H9 (cell line): ENCODE data around the gene ACP6. TPM values are rescaled to one million over a fixed set of nuclear protein-coding genes. Genes with fewer than 3 reads are reported as not detected.

Source experiments
- DNase-seq: peaks from one replicate; pipeline ENCODE4 v3.0.0-alpha.2; 2017
- H2AFZ ChIP-seq: one replicate; pipeline ENCODE4 v1.6.1; 2013; ENCODE audit warnings: mild to moderate bottlenecking, low read length, control low read depth, moderate library complexity
- H2AK5ac ChIP-seq: 2 replicates; pipeline ENCODE4 v1.6.1; 2013; ENCODE audit warnings: low read length, control low read depth, mixed read lengths; ENCODE audit not compliant: insufficient read length
- H2BK120ac ChIP-seq: one replicate; pipeline ENCODE4 v1.6.1; 2013; ENCODE audit warnings: low read depth, mild to moderate bottlenecking, low read length, control low read depth, inconsistent platforms; ENCODE audit not compliant: poor library complexity, severe bottlenecking
- H2BK12ac ChIP-seq: 2 replicates; pipeline ENCODE4 v1.6.1; 2013; ENCODE audit warnings: low read length, control low read depth, mixed read lengths, low read depth; ENCODE audit not compliant: insufficient read length
- H2BK15ac ChIP-seq: 2 replicates; pipeline ENCODE4 v1.6.1; 2013; ENCODE audit warnings: low read depth, low read length, control low read depth
- H2BK20ac ChIP-seq: one replicate; pipeline ENCODE4 v1.6.1; 2013; ENCODE audit warnings: low read depth, mild to moderate bottlenecking, low read length, control low read depth, inconsistent platforms; ENCODE audit not compliant: poor library complexity, severe bottlenecking
- H2BK5ac ChIP-seq: 2 replicates; pipeline ENCODE4 v1.6.1; 2013; ENCODE audit warnings: low read length, control low read depth, mixed read lengths; ENCODE audit not compliant: insufficient read length
- H3K14ac ChIP-seq: 2 replicates; pipeline ENCODE4 v1.6.1; 2013; ENCODE audit warnings: low read length, control low read depth; ENCODE audit not compliant: insufficient read depth
- H3K18ac ChIP-seq: 2 replicates; pipeline ENCODE4 v1.6.1; 2013; ENCODE audit warnings: low read depth, mild to moderate bottlenecking, mixed read lengths, low read length, control low read depth; ENCODE audit not compliant: insufficient read length
- H3K23ac ChIP-seq: 2 replicates; pipeline ENCODE4 v1.6.1; 2013; ENCODE audit warnings: low read length, control low read depth, mixed read lengths, low read depth; ENCODE audit not compliant: insufficient read length
- H3K23me2 ChIP-seq: 2 replicates; pipeline ENCODE4 v1.6.1; 2013; ENCODE audit warnings: low read depth, mild to moderate bottlenecking, mixed read lengths, low read length, control low read depth; ENCODE audit not compliant: insufficient read length, poor library complexity, severe bottlenecking
- H3K27ac ChIP-seq: 2 replicates; pipeline ENCODE4 v1.5.1; 2013; ENCODE audit warnings: low read length, control low read depth, mixed read lengths, low read depth; ENCODE audit not compliant: insufficient read length
- H3K27me3 ChIP-seq: 2 replicates; pipeline ENCODE4 v1.6.1; 2013; ENCODE audit warnings: low read length, control low read depth, inconsistent platforms; ENCODE audit not compliant: insufficient read depth
- H3K4ac ChIP-seq: 2 replicates; pipeline ENCODE4 v1.6.1; 2013; ENCODE audit warnings: low read depth, mild to moderate bottlenecking, control low read depth, inconsistent platforms, low read length, moderate library complexity
- H3K4me1 ChIP-seq: 2 replicates; pipeline ENCODE4 v1.6.1; 2013; ENCODE audit warnings: low read length, control low read depth, inconsistent platforms; ENCODE audit not compliant: insufficient read depth
- H3K4me2 ChIP-seq: 2 replicates; pipeline ENCODE4 v1.6.1; 2013; ENCODE audit warnings: low read length, control low read depth, mixed read lengths; ENCODE audit not compliant: insufficient read length, insufficient read depth
- H3K56ac ChIP-seq: 2 replicates; pipeline ENCODE4 v1.6.1; 2013; ENCODE audit warnings: low read depth, mild to moderate bottlenecking, mixed read lengths, low read length, control low read depth; ENCODE audit not compliant: insufficient read length
- H3K79me1 ChIP-seq: 2 replicates; pipeline ENCODE4 v1.6.1; 2013; ENCODE audit warnings: low read depth, mild to moderate bottlenecking, moderate library complexity, low read length, control low read depth, inconsistent platforms; ENCODE audit not compliant: insufficient read depth, poor library complexity, severe bottlenecking
- H3K79me2 ChIP-seq: 2 replicates; pipeline ENCODE4 v1.6.1; 2013; ENCODE audit warnings: low read length, control low read depth, inconsistent platforms; ENCODE audit not compliant: insufficient read depth
- H3K9ac ChIP-seq: 2 replicates; pipeline ENCODE4 v1.6.1; 2013; ENCODE audit warnings: low read length, control low read depth, mixed read lengths; ENCODE audit not compliant: insufficient read length; ENCODE audit errors: extremely low read depth
- H3K9me3 ChIP-seq: one replicate; pipeline ENCODE4 v1.6.1; 2013; ENCODE audit warnings: low read depth, low read length, inconsistent platforms; ENCODE audit not compliant: control insufficient read depth
- H3T11ph ChIP-seq: one replicate; pipeline ENCODE4 v1.6.1; 2013; ENCODE audit warnings: mild to moderate bottlenecking, low read length, control low read depth, inconsistent platforms
- H4K20me1 ChIP-seq: one replicate; pipeline ENCODE4 v1.6.1; 2013; ENCODE audit not compliant: control insufficient read depth, insufficient read length, insufficient read depth
- H4K5ac ChIP-seq: 2 replicates; pipeline ENCODE4 v1.6.1; 2013; ENCODE audit warnings: low read depth, mild to moderate bottlenecking, mixed read lengths, low read length, control low read depth; ENCODE audit not compliant: insufficient read length
- H4K8ac ChIP-seq: replicated peaks from 2 replicates; pipeline ENCODE4 v1.6.1; 2013; ENCODE audit warnings: low read length, control low read depth, mixed read lengths, low read depth; ENCODE audit not compliant: insufficient read length
- H4K91ac ChIP-seq: 2 replicates; pipeline ENCODE4 v1.6.1; 2013; ENCODE audit warnings: low read depth, mild to moderate bottlenecking, moderate library complexity, mixed read lengths, low read length, control low read depth; ENCODE audit not compliant: insufficient read length
- H3K27ac Mint-ChIP-seq, 3 experiments: 2 replicates in 2 of 3; 3 replicates in 1 of 3; pipeline ENCODE4 v1.8.0; 2020 to 2021; ENCODE audit warnings: mixed read lengths in 3 of 3, mild to moderate bottlenecking in 1 of 3, moderate library complexity in 1 of 3
- H3K27me3 Mint-ChIP-seq: 2 replicates; pipeline ENCODE4 v1.8.0; 2021; ENCODE audit warnings: low read depth, mild to moderate bottlenecking, moderate library complexity, mixed read lengths
- H3K36me3 Mint-ChIP-seq, 3 experiments: 2 replicates in 2 of 3; 3 replicates in 1 of 3; pipeline ENCODE4 v1.8.0; 2020 to 2021; ENCODE audit warnings: low read depth in 3 of 3, mixed read lengths in 3 of 3; ENCODE audit not compliant: insufficient read depth in 1 of 3
- H3K4me1 Mint-ChIP-seq, 2 experiments: 2 replicates each; pipeline ENCODE4 v1.8.0; 2020; ENCODE audit warnings: mixed read lengths in 2 of 2
- H3K4me3 Mint-ChIP-seq, 2 experiments: 2 replicates in 1 of 2; 3 replicates in 1 of 2; pipeline ENCODE4 v1.8.0; 2020 to 2021; ENCODE audit warnings: mild to moderate bottlenecking in 2 of 2, mixed read lengths in 2 of 2, moderate library complexity in 1 of 2
- H3K9me3 Mint-ChIP-seq, 2 experiments: 2 replicates in 1 of 2; 3 replicates in 1 of 2; pipeline ENCODE4 v1.8.0; 2020; ENCODE audit warnings: mild to moderate bottlenecking in 2 of 2, mixed read lengths in 2 of 2, moderate library complexity in 1 of 2
- CTCF ChIP-seq: fragments of 200-600 bp; sonication (generic); conservative IDR thresholded peaks from 3 replicates; pipeline ENCODE4 v1.8.0; 2021; ENCODE audit warnings: antibody characterized with exemption, mild to moderate bottlenecking
- WGBS: extraction: QIAGEN DNeasy Blood & Tissue Kit; methylation state at CpG from one replicate; pipeline ENCODE4 v1.1.7; 2013; ENCODE audit warnings: missing lambda C conversion rate, low lambda C conversion rate, mixed read lengths; ENCODE audit not compliant: insufficient read length; ENCODE audit errors: extremely low coverage; 5-methylcytosine and 5-hydroxymethylcytosine counted together
- total RNA-seq: library from RNA; stranded (reverse); gene quantifications from 2 replicates; pipeline ENCODE4 v1.2.1, GENCODE V29; 2021

The ACP6 gene
- total RNA-seq, 1 experiment from 2014 or later, result 17.1 TPM

GRCh38 chr1:147640553-147641165 is 29.7 kb downstream of the ACP6 start:
- no peaks in the 10 kb centered on the region for H3K79me2 ChIP-seq
- Mint-ChIP-seq H3K36me3 (peaks cover 0 to 8% (median 4%) of the 10 kb centered on the region in 3 experiments; a peak in 4 of 7 replicates), H3K27me3 (no peaks in the 10 kb centered on the region), H3K4me3 (no peak overlapping the region), H3K9me3 (no peaks in the 10 kb centered on the region), H3K4me1 (peaks cover 3 to 5% of the 10 kb centered on the region in 2 experiments), H3K27ac (no peak overlapping the region)
- no peaks in the 10 kb centered on the region for H3K4me1 ChIP-seq
- H3T11ph ChIP-seq, result no peak overlapping the region
- H2BK12ac ChIP-seq, result no peak overlapping the region
- no peaks in the 10 kb centered on the region for H3K9me3 ChIP-seq
- H2BK15ac ChIP-seq, result no peak overlapping the region
- no peak overlapping the region for H3K4ac ChIP-seq
- peak; percentile 90 for DNase-seq
- H3K18ac ChIP-seq, result no peak overlapping the region
- H3K23me2 ChIP-seq, result no peaks in the 10 kb centered on the region
- H4K5ac ChIP-seq, result no peak overlapping the region
- no peak overlapping the region for H2BK20ac ChIP-seq
- no peaks in the 10 kb centered on the region for H4K20me1 ChIP-seq
- H4K91ac ChIP-seq, result no peak overlapping the region
- WGBS, result no CpG with 5 or more reads among the region's 9 CpGs
- H2AK5ac ChIP-seq, result no peak overlapping the region
- peak; percentile 93 for TF ChIP-seq CTCF
- H3K27me3 ChIP-seq, result no peaks in the 10 kb centered on the region
- no peak overlapping the region for H3K14ac ChIP-seq
- H3K79me1 ChIP-seq, result no peaks in the 10 kb centered on the region
- no peak overlapping the region for H2AFZ ChIP-seq
- no peak overlapping the region for H3K27ac ChIP-seq
- H4K8ac ChIP-seq, result no peak overlapping the region
- H2BK120ac ChIP-seq, result no peak overlapping the region
- no peak overlapping the region for H3K23ac ChIP-seq
- H3K4me2 ChIP-seq, result peak overlapping the region; percentile 5
- no peak overlapping the region for H2BK5ac ChIP-seq
- no peak overlapping the region for H3K9ac ChIP-seq
- no peak overlapping the region for H3K56ac ChIP-seq
